ENCODE data around the gene POU4F1. TPM values are rescaled to one million over a fixed set of nuclear protein-coding genes. Genes with fewer than 3 reads are reported as not detected.

The POU4F1 gene
- total RNA-seq, 1 donor from 2014 or later = 0.39 TPM

DNA sequence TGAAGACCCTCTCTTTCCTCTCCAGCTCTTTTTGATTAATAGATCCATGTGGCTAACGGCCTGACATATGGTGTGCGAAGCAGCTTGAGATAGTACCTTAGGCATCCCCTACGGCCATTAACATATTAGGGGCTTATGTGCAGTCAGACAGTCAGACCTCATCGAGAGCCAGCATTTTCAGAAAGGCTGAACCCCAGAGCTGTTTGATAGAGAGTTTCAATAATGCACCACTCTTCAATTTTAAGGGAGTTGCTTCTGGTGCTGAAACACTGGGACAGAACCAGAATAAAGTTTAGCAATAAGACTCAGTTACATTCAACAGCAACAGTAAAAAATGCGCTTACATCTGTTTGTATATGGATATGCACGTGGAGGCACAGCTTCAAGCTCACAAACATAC, 10.8 kb downstream of the POU4F1 start:
- DNase-seq = no peak

DNA sequence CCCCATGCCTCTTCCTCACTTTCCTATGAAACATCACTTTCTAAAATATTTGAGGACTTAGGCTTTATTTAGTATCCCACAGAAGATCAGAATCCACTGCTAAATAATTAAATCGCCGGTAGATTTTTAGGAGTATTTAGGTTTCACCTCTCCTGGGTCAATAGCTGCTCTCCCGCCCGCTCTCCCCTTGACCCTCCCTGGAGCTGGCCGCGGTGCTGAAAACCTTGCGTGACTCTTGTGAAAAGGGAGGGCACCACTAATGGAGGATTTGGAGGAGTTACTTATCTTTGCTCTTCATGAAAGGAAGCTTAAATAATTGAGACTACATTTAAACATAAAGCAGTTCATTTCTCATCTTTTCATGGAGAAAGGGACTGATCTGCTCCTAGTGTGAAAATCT, 14.1 kb downstream of the POU4F1 start:
- no peak for DNase-seq

DNA sequence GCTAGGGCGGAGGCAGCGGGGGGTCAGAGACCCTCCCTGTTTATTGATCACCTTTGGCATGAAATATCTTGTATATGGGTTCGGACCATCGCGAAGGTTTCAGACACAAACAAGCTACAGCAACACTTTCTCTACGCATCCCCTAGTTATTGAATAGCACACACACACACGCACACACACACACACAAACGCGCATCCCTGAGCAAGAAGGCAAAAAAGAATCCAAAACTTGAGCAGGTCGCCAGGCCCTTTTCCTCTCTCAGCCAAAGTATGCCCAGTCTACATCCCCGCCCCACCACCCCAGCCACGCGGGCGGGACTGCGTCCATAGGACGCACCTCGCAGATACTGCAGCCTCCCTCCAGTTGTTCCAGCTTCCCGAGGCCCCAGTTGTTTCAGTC, 16.0 kb downstream of the POU4F1 start:
- no peak for DNase-seq

DNA sequence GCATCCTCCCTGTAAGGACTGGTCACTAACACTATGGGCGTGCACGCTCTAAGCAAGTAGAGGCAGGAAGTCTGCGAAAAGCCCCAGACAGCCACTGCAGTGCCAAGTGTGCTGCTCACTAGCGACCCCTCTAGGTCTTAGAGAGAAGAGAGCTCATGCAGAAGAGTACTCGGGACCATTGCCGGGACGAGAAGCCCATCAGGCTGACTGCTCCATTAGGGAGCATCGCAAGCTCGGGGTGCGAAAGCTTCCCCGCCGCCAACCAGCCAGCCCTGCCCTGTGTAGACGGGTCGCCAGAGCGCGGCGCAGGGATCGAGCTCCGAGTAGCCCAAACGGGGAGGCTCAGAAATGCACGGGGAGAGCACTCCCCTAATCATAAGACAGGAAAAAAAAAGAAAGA, 16.6 kb downstream of the POU4F1 start:
- no peak for DNase-seq

DNA sequence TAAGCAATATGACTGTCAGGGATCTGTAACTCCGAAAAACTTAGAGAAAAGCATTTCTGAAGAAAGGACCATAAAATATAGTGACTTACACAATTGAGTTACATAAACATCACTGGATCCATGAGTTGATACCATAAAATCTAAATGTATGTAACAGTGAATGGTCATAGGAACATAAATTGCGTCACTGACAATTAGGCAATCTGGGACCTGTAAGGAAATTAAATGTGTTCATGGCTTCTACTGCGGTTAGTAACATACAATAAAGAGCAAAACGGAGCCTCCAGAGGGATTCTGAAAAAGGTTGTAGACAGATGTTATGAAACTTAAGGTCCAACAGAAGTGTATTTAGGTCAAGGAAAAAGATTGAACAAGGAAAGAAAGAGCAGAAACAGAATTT, 27.1 kb downstream of the POU4F1 start:
- DNase-seq = no peak

DNA sequence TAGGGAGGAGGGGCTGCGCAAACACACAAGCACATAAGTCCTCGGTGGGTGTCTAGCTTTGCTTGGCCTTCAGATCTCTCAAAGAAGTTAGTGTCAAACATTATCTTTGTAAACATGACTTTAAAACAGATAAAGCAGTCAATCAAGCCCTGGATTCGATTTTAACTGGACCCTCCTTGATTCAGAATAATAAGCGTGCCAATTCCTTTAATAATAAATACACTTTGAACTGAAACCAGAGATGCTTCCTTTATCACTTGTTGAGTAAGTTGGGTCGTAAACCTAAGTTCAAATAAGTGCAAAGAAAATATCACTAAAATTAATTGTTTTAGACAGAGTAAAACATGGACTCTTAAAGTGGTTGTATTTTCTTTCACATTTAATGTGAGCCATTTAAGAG, 30.9 kb downstream of the POU4F1 start:
- no peak for DNase-seq

DNA sequence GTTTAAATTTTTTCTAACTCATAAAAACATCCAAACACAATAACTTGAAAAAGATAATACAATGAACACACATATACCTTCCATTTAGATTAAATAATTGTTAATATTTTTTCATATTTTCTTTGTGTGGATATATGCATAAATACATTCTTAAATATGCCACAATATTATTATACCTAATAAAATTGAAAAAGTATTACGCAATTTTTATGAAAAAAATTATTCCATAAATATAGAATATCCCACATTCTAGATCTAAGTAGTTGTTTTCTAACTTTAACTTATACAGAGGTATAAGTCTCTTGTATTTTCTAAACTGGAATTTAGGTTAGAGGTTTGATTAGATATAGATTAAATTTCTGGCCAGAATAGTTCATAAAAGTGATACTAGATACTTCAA, 34.3 kb downstream of the POU4F1 start:
- DNase-seq = no peak

DNA sequence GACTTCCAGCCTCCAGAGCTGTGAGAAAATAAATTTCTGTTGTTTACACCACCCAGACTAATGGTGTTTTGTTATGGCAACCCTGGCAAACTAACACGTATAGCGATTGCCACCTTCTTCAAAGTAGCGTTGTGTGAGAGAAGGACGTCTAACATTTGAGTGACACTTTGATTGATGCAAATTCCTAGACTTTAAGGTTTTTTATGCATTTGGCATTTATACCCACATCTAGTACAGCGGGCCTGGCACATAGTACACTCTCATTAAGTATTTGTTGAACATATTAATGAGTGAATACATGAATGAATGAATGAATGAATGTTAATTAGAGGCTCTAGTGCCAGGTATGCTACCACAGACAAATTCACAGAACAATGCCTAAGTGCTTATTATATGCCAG, 36.7 kb downstream of the POU4F1 start:
- DNase-seq = no peak

DNA sequence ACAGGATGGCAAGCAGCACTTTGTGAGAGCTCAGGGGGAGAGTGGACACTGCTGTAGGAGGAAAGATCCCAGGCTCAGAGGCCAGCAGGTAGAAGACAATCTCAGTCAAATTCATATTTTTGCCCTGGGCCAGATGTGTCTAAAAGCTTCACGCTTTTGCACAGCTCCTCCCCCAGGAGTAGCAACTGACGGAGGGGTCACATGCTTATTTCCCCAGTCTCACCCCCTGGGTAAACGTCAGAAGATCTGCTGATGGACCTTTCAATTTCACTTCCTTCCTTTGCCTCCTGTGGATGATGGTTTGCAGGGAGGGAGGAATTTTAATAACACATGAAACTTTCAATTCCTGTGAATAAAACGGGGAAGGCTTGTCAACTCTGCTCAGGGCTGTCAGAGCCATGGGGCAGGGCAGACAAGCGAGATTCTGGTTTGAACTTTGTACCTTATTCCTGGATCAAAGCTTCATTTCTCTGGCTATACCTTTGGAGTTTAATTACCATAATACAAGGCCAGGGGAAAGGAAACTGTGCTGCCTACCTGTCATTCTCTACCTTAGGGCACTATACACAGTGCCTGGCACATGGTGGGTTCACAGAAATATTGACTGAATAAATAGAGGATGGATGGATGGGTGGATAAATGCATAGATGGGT, 41.0 kb downstream of the POU4F1 start:
- DNase-seq = no peak

Other genes starting within 250 kb of the POU4F1 start
- 16.3 TPM for gene OBI1, start 55.6 kb upstream of the POU4F1 start, total RNA-seq